MM.1S (cell line): ENCODE measurements around the gene UXS1.

ENCODE experiments used
- DNase-seq: peaks from one replicate; pipeline ENCODE4 v3.0.0-alpha.2; 2015
- H2AFZ ChIP-seq: fragments of 300-600 bp; sonication (generic); 2 replicates; pipeline ENCODE4 v1.6.0; 2016; ENCODE audit warnings: antibody characterized with exemption, low read length
- H3F3A ChIP-seq: fragments of 300-600 bp; sonication (generic); 2 replicates; pipeline ENCODE4 v1.6.1; 2016; ENCODE audit warnings: mild to moderate bottlenecking, antibody characterized with exemption, low read length, moderate library complexity, mixed read lengths; ENCODE audit not compliant: insufficient read depth
- H3K27ac ChIP-seq: fragments of 300-600 bp; sonication (generic); 2 replicates; pipeline ENCODE4 v1.5.1; 2016; ENCODE audit warnings: mild to moderate bottlenecking, low read length
- H3K27me3 ChIP-seq: fragments of 300-600 bp; sonication (generic); replicated peaks from 2 replicates; pipeline ENCODE4 v1.6.0; 2016; ENCODE audit warnings: low read length; ENCODE audit not compliant: insufficient read depth
- H3K36me3 ChIP-seq: fragments of 300-600 bp; sonication (generic); replicated peaks from 2 replicates; pipeline ENCODE4 v1.6.1; 2016; ENCODE audit warnings: mild to moderate bottlenecking, low read length, mixed read lengths; ENCODE audit not compliant: insufficient read depth
- H3K4me1 ChIP-seq: fragments of 300-600 bp; sonication (generic); 2 replicates; pipeline ENCODE4 v1.6.1; 2016; ENCODE audit warnings: low read length, mixed read lengths
- H3K4me2 ChIP-seq: fragments of 300-600 bp; sonication (generic); 2 replicates; pipeline ENCODE4 v1.6.0; 2016; ENCODE audit warnings: low read depth, low read length
- H3K4me3 ChIP-seq: fragments of 300-600 bp; sonication (generic); 2 replicates; pipeline ENCODE4 v1.5.1; 2016; ENCODE audit warnings: low read length, mixed read lengths
- H3K79me2 ChIP-seq: fragments of 300-600 bp; sonication (generic); 2 replicates; pipeline ENCODE4 v1.6.1; 2016; ENCODE audit warnings: mixed run types, low read length, mixed read lengths
- H3K9ac ChIP-seq: fragments of 300-600 bp; sonication (generic); 2 replicates; pipeline ENCODE4 v1.6.1; 2016; ENCODE audit warnings: low read length, mixed read lengths
- H3K9me2 ChIP-seq: fragments of 300-600 bp; sonication (generic); replicated peaks from 2 replicates; pipeline ENCODE4 v1.6.1; 2016; ENCODE audit warnings: mild to moderate bottlenecking, low read length, mixed read lengths; ENCODE audit not compliant: insufficient read depth
- H3K9me3 ChIP-seq: fragments of 300-600 bp; sonication (generic); replicated peaks from 2 replicates; pipeline ENCODE4 v1.6.1; 2016; ENCODE audit warnings: mild to moderate bottlenecking, low read length, mixed read lengths; ENCODE audit not compliant: insufficient read depth
- H4K20me1 ChIP-seq: fragments of 300-600 bp; sonication (generic); 2 replicates; pipeline ENCODE4 v1.6.1; 2016; ENCODE audit warnings: mild to moderate bottlenecking, low read length, moderate library complexity, mixed read lengths; ENCODE audit not compliant: insufficient read depth
- EZH2 ChIP-seq: fragments of 300-600 bp; sonication (generic); optimal IDR thresholded peaks from 2 replicates; pipeline ENCODE3; 2017; ENCODE audit warnings: low read depth, mild to moderate bottlenecking, antibody characterized with exemption, low read length, mixed read lengths
- EZH2phosphoT487 ChIP-seq: fragments of 300-600 bp; sonication (generic); IDR thresholded peaks from 2 replicates; pipeline ENCODE4 v1.6.1; 2018; ENCODE audit warnings: antibody characterized with exemption, low read length
- TF ChIP-seq, protein P1 (sequence below): fragments of 300-600 bp; sonication (generic); IDR thresholded peaks from 2 replicates; pipeline ENCODE4 v1.5.1; 2016; ENCODE audit warnings: antibody characterized with exemption, low read length, mixed read lengths

UXS1 gene

DNA sequence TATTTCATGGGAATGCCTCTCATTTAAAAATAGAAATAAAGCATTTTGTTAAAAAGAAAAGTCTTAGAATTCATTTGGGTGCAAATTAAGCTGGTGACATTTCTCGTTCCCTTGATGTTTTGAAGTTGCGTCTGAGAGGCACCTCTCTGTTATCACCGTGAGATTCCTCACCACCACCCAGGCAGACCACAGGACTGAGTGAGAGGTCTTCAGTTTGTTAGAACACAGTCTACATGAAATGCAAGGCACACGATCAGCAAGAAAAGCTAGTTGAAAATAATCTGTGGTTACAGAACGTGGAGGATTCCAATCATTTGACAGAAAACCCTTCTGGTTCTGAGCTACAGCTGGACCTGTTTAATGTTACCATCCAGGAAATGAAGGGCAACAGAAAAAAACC lies 116.0 kb downstream of the UXS1 start:
- H3K79me2 ChIP-seq = no peaks in the 10 kb centered on the region
- no peaks in the 10 kb centered on the region for H3K4me1 ChIP-seq
- no peaks in the 10 kb centered on the region for H3K36me3 ChIP-seq
- no peak overlapping the region for H3K4me3 ChIP-seq
- no peaks in the 10 kb centered on the region for H3K27me3 ChIP-seq
- H3F3A ChIP-seq = no peaks in the 10 kb centered on the region
- no peak overlapping the region for H2AFZ ChIP-seq
- no peaks in the 10 kb centered on the region for H4K20me1 ChIP-seq
- no peaks in the 10 kb centered on the region for H3K9me3 ChIP-seq
- no peak overlapping the region for H3K9ac ChIP-seq
- no peak overlapping the region for H3K27ac ChIP-seq
- TF ChIP-seq EZH2 = no peak
- TF ChIP-seq, protein P1, sequence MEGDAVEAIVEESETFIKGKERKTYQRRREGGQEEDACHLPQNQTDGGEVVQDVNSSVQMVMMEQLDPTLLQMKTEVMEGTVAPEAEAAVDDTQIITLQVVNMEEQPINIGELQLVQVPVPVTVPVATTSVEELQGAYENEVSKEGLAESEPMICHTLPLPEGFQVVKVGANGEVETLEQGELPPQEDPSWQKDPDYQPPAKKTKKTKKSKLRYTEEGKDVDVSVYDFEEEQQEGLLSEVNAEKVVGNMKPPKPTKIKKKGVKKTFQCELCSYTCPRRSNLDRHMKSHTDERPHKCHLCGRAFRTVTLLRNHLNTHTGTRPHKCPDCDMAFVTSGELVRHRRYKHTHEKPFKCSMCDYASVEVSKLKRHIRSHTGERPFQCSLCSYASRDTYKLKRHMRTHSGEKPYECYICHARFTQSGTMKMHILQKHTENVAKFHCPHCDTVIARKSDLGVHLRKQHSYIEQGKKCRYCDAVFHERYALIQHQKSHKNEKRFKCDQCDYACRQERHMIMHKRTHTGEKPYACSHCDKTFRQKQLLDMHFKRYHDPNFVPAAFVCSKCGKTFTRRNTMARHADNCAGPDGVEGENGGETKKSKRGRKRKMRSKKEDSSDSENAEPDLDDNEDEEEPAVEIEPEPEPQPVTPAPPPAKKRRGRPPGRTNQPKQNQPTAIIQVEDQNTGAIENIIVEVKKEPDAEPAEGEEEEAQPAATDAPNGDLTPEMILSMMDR = no peak
- no peak for TF ChIP-seq EZH2phosphoT487
- no peak overlapping the region for H3K4me2 ChIP-seq
- no peaks in the 10 kb centered on the region for H3K9me2 ChIP-seq
- DNase-seq = no peak

DNA sequence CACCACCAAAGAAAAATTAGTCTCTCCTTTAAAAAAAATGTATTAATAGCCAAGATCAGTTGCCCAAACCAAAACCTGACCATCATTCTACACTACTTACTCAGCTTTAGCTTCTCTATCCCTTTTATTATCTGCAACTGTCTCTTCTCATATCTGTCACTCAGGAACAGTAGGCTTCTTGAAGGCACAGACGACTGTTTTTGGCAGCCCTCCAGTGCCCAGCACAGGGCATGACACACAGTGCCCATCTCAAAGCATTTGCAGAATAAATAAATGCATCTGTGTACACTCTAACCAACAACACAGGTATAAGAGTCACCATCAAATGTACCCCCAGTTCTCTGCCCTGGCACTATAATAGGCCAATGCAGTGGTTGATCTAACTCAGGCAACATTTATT lies 117.2 kb downstream of the UXS1 start:
- Histone ChIP-seq H3K27me3 (no peaks in the 10 kb centered on the region), H3K4me3 (no peak overlapping the region), H3K27ac (no peak overlapping the region), H2AFZ (no peak overlapping the region), H3K9me3 (no peaks in the 10 kb centered on the region), H3K79me2 (no peaks in the 10 kb centered on the region), H3F3A (no peaks in the 10 kb centered on the region), H3K4me2 (no peak overlapping the region), H3K36me3 (no peaks in the 10 kb centered on the region), H4K20me1 (no peaks in the 10 kb centered on the region), H3K9ac (no peak overlapping the region), H3K4me1 (no peaks in the 10 kb centered on the region), H3K9me2 (no peaks in the 10 kb centered on the region)
- no peak for DNase-seq
- TF ChIP-seq EZH2 (no peak), EZH2phosphoT487 (no peak)
- TF ChIP-seq, protein P1 = no peak

GRCh38 chr2:106075048-106075447 lies 119.1 kb downstream of the UXS1 start:
- Histone ChIP-seq H3K9me2 (no peaks in the 10 kb centered on the region), H3F3A (no peaks in the 10 kb centered on the region), H3K9me3 (no peaks in the 10 kb centered on the region), H4K20me1 (no peaks in the 10 kb centered on the region), H3K27me3 (no peaks in the 10 kb centered on the region), H3K36me3 (no peaks in the 10 kb centered on the region), H3K4me2 (no peak overlapping the region), H2AFZ (no peak overlapping the region), H3K27ac (no peak overlapping the region), H3K4me1 (no peaks in the 10 kb centered on the region), H3K4me3 (no peak overlapping the region), H3K79me2 (no peaks in the 10 kb centered on the region), H3K9ac (no peak overlapping the region)
- no peak for TF ChIP-seq EZH2phosphoT487
- TF ChIP-seq, protein P1 = no peak
- no peak for TF ChIP-seq EZH2
- DNase-seq = no peak
